Testis (tissue), 2 donors: ENCODE data around the gene KIAA1671.

Experiments used
- POLR2A ChIP-seq: fragments of 450-650 bp; IDR thresholded peaks from one replicate; pipeline ENCODE4 v1.6.1; 2017; ENCODE audit warnings: antibody characterized with exemption, mild to moderate bottlenecking, moderate library complexity
- TF ChIP-seq, protein P1 (sequence below), 3 experiments: fragments of 450-650 bp in 2 of 3; fragments of 200-600 bp in 1 of 3; sonication (generic) in 1 of 3; IDR thresholded peaks; one replicate each; pipeline ENCODE4 v1.5.1; 2016 to 2019; ENCODE audit warnings: antibody characterized with exemption in 3 of 3, mild to moderate bottlenecking in 2 of 3, moderate library complexity in 1 of 3

- TF ChIP-seq, protein P1, sequence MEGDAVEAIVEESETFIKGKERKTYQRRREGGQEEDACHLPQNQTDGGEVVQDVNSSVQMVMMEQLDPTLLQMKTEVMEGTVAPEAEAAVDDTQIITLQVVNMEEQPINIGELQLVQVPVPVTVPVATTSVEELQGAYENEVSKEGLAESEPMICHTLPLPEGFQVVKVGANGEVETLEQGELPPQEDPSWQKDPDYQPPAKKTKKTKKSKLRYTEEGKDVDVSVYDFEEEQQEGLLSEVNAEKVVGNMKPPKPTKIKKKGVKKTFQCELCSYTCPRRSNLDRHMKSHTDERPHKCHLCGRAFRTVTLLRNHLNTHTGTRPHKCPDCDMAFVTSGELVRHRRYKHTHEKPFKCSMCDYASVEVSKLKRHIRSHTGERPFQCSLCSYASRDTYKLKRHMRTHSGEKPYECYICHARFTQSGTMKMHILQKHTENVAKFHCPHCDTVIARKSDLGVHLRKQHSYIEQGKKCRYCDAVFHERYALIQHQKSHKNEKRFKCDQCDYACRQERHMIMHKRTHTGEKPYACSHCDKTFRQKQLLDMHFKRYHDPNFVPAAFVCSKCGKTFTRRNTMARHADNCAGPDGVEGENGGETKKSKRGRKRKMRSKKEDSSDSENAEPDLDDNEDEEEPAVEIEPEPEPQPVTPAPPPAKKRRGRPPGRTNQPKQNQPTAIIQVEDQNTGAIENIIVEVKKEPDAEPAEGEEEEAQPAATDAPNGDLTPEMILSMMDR (IDR thresholded peaks at IDR 0.05): no peak
- TF ChIP-seq POLR2A: no peak
Measured at GRCh38 chr22:25032066-25032465, 79.5 kb downstream of the KIAA1671 start.
